Mesenchymal stem cell (in vitro differentiated cells and primary cell): ENCODE results near the gene MMP2.

Source experiments
- DNase-seq: peaks from one replicate; pipeline ENCODE4 v3.0.0-alpha.2; 2013
- H2AFZ ChIP-seq: one replicate; pipeline ENCODE4 v1.6.1; 2013; ENCODE audit warnings: low read depth, mild to moderate bottlenecking, control low read depth, inconsistent platforms, low read length, moderate library complexity
- H2AK5ac ChIP-seq: 2 replicates; pipeline ENCODE4 v1.6.1; 2013; ENCODE audit warnings: low read length, moderate library complexity, mild to moderate bottlenecking, inconsistent platforms; ENCODE audit not compliant: severe bottlenecking
- H2BK120ac ChIP-seq: one replicate; pipeline ENCODE4 v1.6.1; 2013; ENCODE audit warnings: low read depth, mild to moderate bottlenecking, inconsistent platforms, low read length, moderate library complexity
- H2BK12ac ChIP-seq, 2 experiments: one replicate each; pipeline ENCODE4 v1.6.1; 2013; ENCODE audit warnings: inconsistent platforms in 2 of 2, low read length in 2 of 2, mild to moderate bottlenecking in 2 of 2, moderate library complexity in 2 of 2, control low read depth in 1 of 2
- H2BK15ac ChIP-seq: one replicate; pipeline ENCODE4 v1.6.1; 2013; ENCODE audit warnings: mild to moderate bottlenecking, low read depth, inconsistent platforms; ENCODE audit not compliant: poor library complexity, severe bottlenecking
- H2BK5ac ChIP-seq: 2 replicates; pipeline ENCODE4 v1.6.1; 2013; ENCODE audit warnings: low read depth, mild to moderate bottlenecking, low read length, control low read depth, inconsistent platforms; ENCODE audit not compliant: poor library complexity, severe bottlenecking
- H3K14ac ChIP-seq, 2 experiments: one replicate each; pipeline ENCODE4 v1.6.1; 2013; ENCODE audit warnings: inconsistent platforms in 2 of 2, low read length in 2 of 2, control low read depth in 1 of 2, mild to moderate bottlenecking in 1 of 2, moderate library complexity in 1 of 2
- H3K18ac ChIP-seq, 2 experiments: one replicate each; pipeline ENCODE4 v1.6.1; 2013; ENCODE audit warnings: inconsistent platforms in 2 of 2, low read length in 2 of 2, control low read depth in 1 of 2, low read depth in 1 of 2, mild to moderate bottlenecking in 1 of 2
- H3K23ac ChIP-seq, 2 experiments: one replicate each; pipeline ENCODE4 v1.6.1; 2013; ENCODE audit warnings: inconsistent platforms in 2 of 2, low read length in 2 of 2, mild to moderate bottlenecking in 2 of 2, moderate library complexity in 2 of 2, control low read depth in 1 of 2
- H3K27ac ChIP-seq: 2 replicates; pipeline ENCODE4 v1.5.1; 2013; ENCODE audit warnings: mild to moderate bottlenecking, moderate library complexity, low read length, control low read depth, inconsistent platforms; ENCODE audit not compliant: poor library complexity, severe bottlenecking
- H3K27me3 ChIP-seq, 2 experiments: 2 replicates each; pipeline versions ENCODE4 v1.6.1 to v1.7.0; 2013; ENCODE audit warnings: low read length in 2 of 2, mild to moderate bottlenecking in 2 of 2, moderate library complexity in 2 of 2, control low read depth in 1 of 2, inconsistent platforms in 1 of 2; ENCODE audit not compliant: control insufficient read depth in 1 of 2, insufficient read depth in 1 of 2
- H3K36me3 ChIP-seq, 2 experiments: 2 replicates each; pipeline versions ENCODE4 v1.6.1 to v1.7.0; 2013; ENCODE audit warnings: low read length in 2 of 2, control low read depth in 1 of 2, inconsistent platforms in 1 of 2, low read depth in 1 of 2, mild to moderate bottlenecking in 1 of 2; ENCODE audit not compliant: insufficient read depth in 2 of 2, control insufficient read depth in 1 of 2
- H3K4ac ChIP-seq, 2 experiments: one replicate each; pipeline ENCODE4 v1.6.1; 2013; ENCODE audit warnings: inconsistent platforms in 2 of 2, low read length in 2 of 2, mild to moderate bottlenecking in 2 of 2, moderate library complexity in 2 of 2, control low read depth in 1 of 2, low read depth in 1 of 2
- H3K4me1 ChIP-seq: 2 replicates; pipeline ENCODE4 v1.6.1; 2013; ENCODE audit warnings: low read depth, low read length, control low read depth; ENCODE audit not compliant: control insufficient read depth, insufficient read depth
- H3K4me2 ChIP-seq: 2 replicates; pipeline ENCODE4 v1.6.1; 2013; ENCODE audit warnings: low read length, mild to moderate bottlenecking, inconsistent platforms; ENCODE audit not compliant: poor library complexity, severe bottlenecking
- H3K4me3 ChIP-seq, 2 experiments: 2 replicates each; pipeline versions ENCODE4 v1.5.1 to v1.7.0; 2013; ENCODE audit warnings: low read length in 2 of 2, mild to moderate bottlenecking in 2 of 2, control low read depth in 1 of 2, low read depth in 1 of 2; ENCODE audit not compliant: insufficient read depth in 1 of 2
- H3K79me1 ChIP-seq: replicated peaks from 2 replicates; pipeline ENCODE4 v1.6.1; 2013; ENCODE audit warnings: mild to moderate bottlenecking, control low read depth, low read length, inconsistent platforms; ENCODE audit not compliant: poor library complexity, severe bottlenecking
- H3K9ac ChIP-seq: 2 replicates; pipeline ENCODE4 v1.7.0; 2013; ENCODE audit warnings: mild to moderate bottlenecking, low read length, moderate library complexity
- H3K9me3 ChIP-seq: 2 replicates; pipeline ENCODE4 v1.7.0; 2013; ENCODE audit warnings: mild to moderate bottlenecking, low read length; ENCODE audit not compliant: control insufficient read depth
- H4K8ac ChIP-seq: one replicate; pipeline ENCODE4 v1.6.1; 2013; ENCODE audit warnings: inconsistent platforms, mild to moderate bottlenecking, low read length, moderate library complexity
- H4K91ac ChIP-seq: one replicate; pipeline ENCODE4 v1.6.1; 2013; ENCODE audit warnings: mild to moderate bottlenecking, low read length, inconsistent platforms
- WGBS: methylation state at CpG from one replicate; pipeline ENCODE4 v1.1.7; 2013; ENCODE audit warnings: mixed read lengths; 5-methylcytosine and 5-hydroxymethylcytosine counted together

The MMP2 gene

GRCh38 chr16:55502801-55503366 is 23.9 kb downstream of the MMP2 start:
- H3K27me3 ChIP-seq, result no peaks in the 10 kb centered on the region
- peak overlapping the region in 1 of 2 experiments; percentile 81 for H3K4ac ChIP-seq
- peak overlapping the region; percentile 59 for H2BK120ac ChIP-seq
- H4K91ac ChIP-seq, result peak overlapping the region; percentile 44
- H3K18ac ChIP-seq, result peak overlapping the region; percentile 60 to 67
- peaks cover 35% of the 10 kb centered on the region for H3K4me1 ChIP-seq
- 4% methylated on average over 13 of the region's 13 CpGs for WGBS
- H4K8ac ChIP-seq, result peak overlapping the region; percentile 33
- H3K79me1 ChIP-seq, result no peaks in the 10 kb centered on the region
- peak overlapping the region; percentile 84 for H3K27ac ChIP-seq
- peak overlapping the region; percentile 22 to 65 for H2BK12ac ChIP-seq
- peak overlapping the region; percentile 21 for H2BK5ac ChIP-seq
- peak overlapping the region; percentile 86 for H2AK5ac ChIP-seq
- peak; percentile 92 for DNase-seq
- no peak overlapping the region for H2AFZ ChIP-seq
- no peaks in the 10 kb centered on the region for H3K9me3 ChIP-seq
- H3K9ac ChIP-seq, result peak overlapping the region; percentile 75
- H3K23ac ChIP-seq, result no peak overlapping the region
- peak overlapping the region in 1 of 2 experiments; percentile 64 for H3K14ac ChIP-seq
- peak overlapping the region in 1 of 2 experiments; percentile 5 for H3K4me3 ChIP-seq
- peak overlapping the region; percentile 17 for H2BK15ac ChIP-seq
- no peak overlapping the region for H3K4me2 ChIP-seq
- peaks cover 32 to 97% of the 10 kb centered on the region in 2 experiments for H3K36me3 ChIP-seq

- 89% methylated on average over 8 of the region's 8 CpGs for WGBS
- Histone ChIP-seq H3K4ac (peak overlapping the region in 1 of 2 experiments; percentile 57), H2BK15ac (no peak overlapping the region), H2AFZ (no peak overlapping the region), H3K79me1 (no peaks in the 10 kb centered on the region), H3K36me3 (peaks cover 27 to 97% of the 10 kb centered on the region in 2 experiments), H3K4me1 (peaks cover 31% of the 10 kb centered on the region), H4K8ac (no peak overlapping the region), H2BK120ac (peak overlapping the region; percentile 59), H2BK5ac (no peak overlapping the region), H3K27me3 (no peaks in the 10 kb centered on the region), H3K4me2 (no peak overlapping the region), H3K9ac (peak overlapping the region; percentile 75), H2AK5ac (peak overlapping the region; percentile 35), H3K4me3 (no peak overlapping the region), H3K18ac (peak overlapping the region; percentile 7 to 40), H4K91ac (no peak overlapping the region), H3K23ac (no peak overlapping the region), H3K14ac (no peak overlapping the region), H2BK12ac (peak overlapping the region; percentile 3 to 24), H3K27ac (no peak overlapping the region), H3K9me3 (no peaks in the 10 kb centered on the region)
- DNase-seq, result no peak
Observed at GRCh38 chr16:55503726-55504550, 24.9 kb downstream of the MMP2 start.

GRCh38 chr16:55505333-55506015 is 26.5 kb downstream of the MMP2 start:
- Histone ChIP-seq H3K36me3 (peaks cover 29 to 89% of the 10 kb centered on the region in 2 experiments), H2BK120ac (no peak overlapping the region), H3K79me1 (no peaks in the 10 kb centered on the region), H3K4me1 (peaks cover 31% of the 10 kb centered on the region), H4K91ac (no peak overlapping the region), H2AFZ (no peak overlapping the region), H3K4me2 (no peak overlapping the region), H2AK5ac (no peak overlapping the region), H3K23ac (no peak overlapping the region), H3K4ac (no peak overlapping the region), H3K14ac (no peak overlapping the region), H3K18ac (no peak overlapping the region), H3K27ac (no peak overlapping the region), H3K4me3 (no peak overlapping the region), H3K27me3 (no peaks in the 10 kb centered on the region), H2BK12ac (no peak overlapping the region), H2BK15ac (no peak overlapping the region), H4K8ac (no peak overlapping the region), H3K9me3 (no peaks in the 10 kb centered on the region), H2BK5ac (no peak overlapping the region), H3K9ac (no peak overlapping the region)
- WGBS, result 98% methylated on average over 10 of the region's 10 CpGs
- no peak for DNase-seq

DNA sequence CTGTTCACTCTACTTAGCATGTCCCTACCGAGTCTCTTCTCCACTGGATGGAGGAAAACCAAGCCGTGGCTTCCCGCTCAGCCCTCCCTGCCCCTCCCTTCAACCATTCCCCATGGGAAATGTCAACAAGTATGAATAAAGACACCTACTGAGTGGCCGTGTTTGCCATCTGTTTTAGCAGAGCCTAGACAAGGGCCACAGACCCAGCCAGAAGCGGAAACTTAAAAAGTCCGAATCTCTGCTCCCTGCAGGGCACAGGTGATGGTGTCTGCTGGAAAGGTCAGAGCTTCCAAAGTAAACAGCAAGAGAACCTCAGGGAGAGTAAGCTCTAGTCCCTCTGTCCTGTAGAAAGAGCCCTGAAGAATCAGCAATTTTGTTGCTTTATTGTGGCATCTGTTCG is 27.1 kb downstream of the MMP2 start:
- H3K4me1 ChIP-seq, result peaks cover 27% of the 10 kb centered on the region
- H2BK120ac ChIP-seq, result no peak overlapping the region
- no peaks in the 10 kb centered on the region for H3K27me3 ChIP-seq
- no peak overlapping the region for H2BK15ac ChIP-seq
- H3K27ac ChIP-seq, result no peak overlapping the region
- H2AFZ ChIP-seq, result no peak overlapping the region
- no peak overlapping the region for H2BK5ac ChIP-seq
- peak overlapping the region in 1 of 2 experiments; percentile 3 for H2BK12ac ChIP-seq
- H3K23ac ChIP-seq, result no peak overlapping the region
- no peak overlapping the region for H3K14ac ChIP-seq
- H3K4me3 ChIP-seq, result no peak overlapping the region
- peaks cover 29 to 89% of the 10 kb centered on the region in 2 experiments for H3K36me3 ChIP-seq
- no peaks in the 10 kb centered on the region for H3K9me3 ChIP-seq
- H3K18ac ChIP-seq, result no peak overlapping the region
- peak overlapping the region; percentile 4 for H3K9ac ChIP-seq
- H4K91ac ChIP-seq, result no peak overlapping the region
- no peaks in the 10 kb centered on the region for H3K79me1 ChIP-seq
- 83% methylated on average over 7 of the region's 7 CpGs for WGBS
- H4K8ac ChIP-seq, result no peak overlapping the region
- H3K4me2 ChIP-seq, result no peak overlapping the region
- H3K4ac ChIP-seq, result no peak overlapping the region
- no peak for DNase-seq
- no peak overlapping the region for H2AK5ac ChIP-seq
